Stimulated activated naive B cell treated with anti-CD40 and anti-IgM and Interleukin-4, amounts not matched to agents 10 μg/mL and 1 μg/mL and 100 μg/mL, for 72 hours (primary cell): ENCODE data around the gene NOLC1.
A peak's percentile ranks its signal among the peaks of the same experiment; 100 is the strongest.
"Not testable (repeated sequence)": the region's sequence is repeated elsewhere in the genome, so short reads cannot be mapped to it uniquely, and the experiment has no call there.

ENCODE experiments used
- ATAC-seq, 2 donors: fragments of 150-1000 bp; cut with Tn5 transposase; replicated peaks; 2 replicates each; pipeline ENCODE4 v1.10.0; 2021; ENCODE audit warnings: moderate library complexity in 1 of 2
- DNase-seq: peaks from one replicate; pipeline ENCODE4 v3.0.0; 2021
- H3K27ac Mint-ChIP-seq: one replicate; pipeline ENCODE4 v1.8.0; 2022; ENCODE audit warnings: mild to moderate bottlenecking, mixed read lengths
- H3K27me3 Mint-ChIP-seq, 2 donors: one replicate each; pipeline ENCODE4 v1.8.0; 2022; ENCODE audit warnings: mixed read lengths in 2 of 2
- H3K36me3 Mint-ChIP-seq, 2 donors: one replicate each; pipeline ENCODE4 v1.8.0; 2022; ENCODE audit warnings: mixed read lengths in 2 of 2, mild to moderate bottlenecking in 1 of 2
- H3K4me1 Mint-ChIP-seq, 2 donors: one replicate each; pipeline ENCODE4 v1.8.0; 2022; ENCODE audit warnings: mixed read lengths in 2 of 2, mild to moderate bottlenecking in 1 of 2
- H3K4me3 Mint-ChIP-seq, 2 donors: one replicate each; pipeline ENCODE4 v1.8.0; 2022; ENCODE audit warnings: mild to moderate bottlenecking in 2 of 2, mixed read lengths in 2 of 2, moderate library complexity in 1 of 2
- H3K9me3 Mint-ChIP-seq, 2 donors: one replicate each; pipeline ENCODE4 v1.8.0; 2022; ENCODE audit warnings: mixed read lengths in 2 of 2, mild to moderate bottlenecking in 1 of 2

The NOLC1 gene

DNA sequence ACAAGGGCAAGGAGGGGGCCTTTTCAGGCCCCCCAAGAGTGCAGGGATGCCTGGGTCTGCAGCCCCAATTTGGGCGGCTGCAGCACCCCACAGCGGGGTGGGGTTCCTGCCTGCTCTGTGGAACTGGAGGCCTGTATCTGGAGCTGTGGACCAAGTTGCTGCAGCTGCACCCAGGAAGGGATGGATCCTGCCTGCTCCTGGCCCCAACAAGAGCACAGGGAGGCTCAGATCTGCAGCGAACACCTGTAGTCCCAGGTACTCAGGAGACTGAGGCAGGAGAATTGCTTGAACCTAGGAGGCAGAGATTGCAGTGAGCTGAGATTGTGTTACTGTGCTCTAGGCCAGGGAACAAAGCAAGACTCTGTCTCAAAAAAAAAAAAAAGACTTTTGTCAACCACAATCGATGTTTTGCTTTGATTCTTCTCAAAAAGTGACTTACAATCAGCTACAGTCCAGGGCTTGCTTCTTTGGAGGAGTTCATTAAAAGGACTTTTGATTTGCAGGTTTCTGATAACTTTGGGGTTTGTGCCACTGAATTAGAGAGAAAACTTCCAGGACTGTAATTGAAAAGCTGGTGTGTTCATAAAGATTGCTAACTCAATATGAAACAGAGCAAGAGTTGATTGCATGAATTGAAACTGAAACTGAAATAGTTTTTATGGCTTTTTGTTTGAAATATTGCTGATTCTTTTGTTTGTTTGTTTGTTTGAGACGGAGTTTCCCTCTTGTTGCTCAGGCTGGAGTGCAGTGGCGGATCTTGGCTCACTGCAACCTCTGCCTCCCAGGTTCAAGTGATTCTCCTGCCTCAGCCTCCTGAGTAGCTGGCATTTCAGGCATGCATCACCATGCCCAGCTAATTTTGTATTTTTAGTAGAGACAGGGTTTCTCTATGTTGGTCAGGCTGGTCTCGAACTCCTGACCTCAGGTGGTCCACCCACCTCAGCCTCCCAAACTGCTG lies 37.0 kb downstream of the NOLC1 start:
- DNase-seq, H3K4me3 Mint-ChIP-seq, H3K36me3 Mint-ChIP-seq, H3K27me3 Mint-ChIP-seq, ATAC-seq, H3K27ac Mint-ChIP-seq: not testable (repeated sequence)
- Mint-ChIP-seq H3K4me1 (peaks cover 3 to 15% of the 10 kb centered on the region in 2 donors), H3K9me3 (peaks cover 4 to 12% of the 10 kb centered on the region in 2 donors)

DNA sequence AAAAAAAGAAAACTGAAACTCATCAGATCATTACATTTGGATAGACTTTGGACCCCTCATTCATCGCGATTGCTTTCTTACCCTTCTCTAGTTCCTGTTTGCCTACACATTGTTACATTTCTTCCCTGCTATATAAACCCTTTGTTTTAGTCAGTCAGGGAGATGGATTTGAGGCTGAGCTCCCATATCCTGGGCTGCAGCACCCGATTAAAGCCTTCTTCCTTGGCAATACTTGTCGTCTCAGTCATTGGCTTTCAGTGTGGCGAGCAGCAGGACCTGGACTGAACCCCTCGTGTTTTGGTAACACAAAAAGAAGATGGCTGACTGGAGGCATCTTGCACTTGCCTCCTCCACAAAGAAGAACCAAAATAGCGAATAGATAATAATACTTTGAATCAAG lies 39.8 kb downstream of the NOLC1 start:
- Mint-ChIP-seq H3K36me3 (peaks cover 0 to 3% of the 10 kb centered on the region in 2 donors), H3K4me3 (no peak overlapping the region), H3K4me1 (peaks cover 0 to 3% of the 10 kb centered on the region in 2 donors), H3K9me3 (peaks cover 0 to 5% of the 10 kb centered on the region in 2 donors), H3K27me3 (peaks cover 3 to 15% of the 10 kb centered on the region in 2 donors), H3K27ac (no peak overlapping the region)
- DNase-seq (no peak), ATAC-seq (no peak)

DNA sequence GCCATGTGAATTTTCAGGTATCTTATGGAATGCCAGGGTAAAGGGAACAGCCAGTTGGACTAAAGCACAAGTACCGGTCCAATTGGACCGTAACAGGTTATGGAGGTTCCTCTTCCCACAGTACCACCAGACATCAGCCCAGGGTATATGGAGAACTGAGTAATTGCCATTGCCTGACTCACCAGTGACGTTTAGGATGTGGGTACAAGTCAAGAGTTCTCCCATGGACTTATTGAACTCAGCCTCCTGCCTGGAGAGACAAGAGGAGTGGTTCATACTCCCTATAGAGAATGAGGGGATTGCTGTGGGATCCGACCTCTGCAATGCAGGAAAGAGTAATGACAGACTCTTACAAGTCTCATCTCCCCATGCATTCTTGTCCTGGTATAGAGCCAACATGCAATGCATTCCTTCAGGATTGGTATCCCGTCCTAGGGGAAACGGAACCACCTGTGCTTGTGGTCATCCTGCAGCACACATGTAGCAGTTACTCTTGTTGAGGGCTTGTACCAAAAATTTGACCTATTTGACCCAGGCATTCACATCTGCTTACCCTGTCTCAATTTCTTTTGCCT lies 43.2 kb downstream of the NOLC1 start:
- H3K4me1 Mint-ChIP-seq = peaks cover 0 to 4% of the 10 kb centered on the region in 2 donors
- H3K36me3 Mint-ChIP-seq = peaks cover 0 to 3% of the 10 kb centered on the region in 2 donors
- peaks cover 17 to 31% of the 10 kb centered on the region in 2 donors for H3K27me3 Mint-ChIP-seq
- H3K27ac Mint-ChIP-seq = no peak overlapping the region
- ATAC-seq = no peak
- H3K9me3 Mint-ChIP-seq = peaks cover 0 to 5% of the 10 kb centered on the region in 2 donors
- no peak overlapping the region for H3K4me3 Mint-ChIP-seq
- DNase-seq = no peak

DNA sequence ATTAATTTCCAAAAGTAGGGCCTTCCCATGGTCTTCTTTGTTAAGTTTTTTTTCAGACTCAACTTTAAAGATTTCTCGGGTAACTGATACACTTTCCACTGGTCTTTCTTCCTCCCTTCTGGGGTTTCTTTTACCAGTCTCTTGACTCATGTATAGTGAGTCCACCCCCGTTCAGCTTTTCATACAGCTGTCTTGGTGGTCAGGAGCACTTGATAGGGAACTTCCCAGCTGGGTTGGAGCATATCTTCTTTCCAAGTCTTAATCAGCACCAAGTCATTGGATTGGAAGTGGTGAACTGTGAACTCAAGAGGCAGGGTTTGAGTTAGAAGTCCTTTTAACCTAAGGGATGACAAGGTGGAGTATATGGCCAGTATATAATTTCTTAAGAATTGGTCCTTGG lies 44.7 kb downstream of the NOLC1 start:
- Mint-ChIP-seq H3K27me3 (peaks cover 17 to 31% of the 10 kb centered on the region in 2 donors), H3K4me1 (peaks cover 0 to 6% of the 10 kb centered on the region in 2 donors), H3K9me3 (peaks cover 0 to 3% of the 10 kb centered on the region in 2 donors), H3K27ac (peak overlapping the region; percentile 20), H3K36me3 (peaks cover 0 to 2% of the 10 kb centered on the region in 2 donors), H3K4me3 (no peak overlapping the region)
- DNase-seq (no peak), ATAC-seq (peak in 1 of 2 donors; percentile 77)

DNA sequence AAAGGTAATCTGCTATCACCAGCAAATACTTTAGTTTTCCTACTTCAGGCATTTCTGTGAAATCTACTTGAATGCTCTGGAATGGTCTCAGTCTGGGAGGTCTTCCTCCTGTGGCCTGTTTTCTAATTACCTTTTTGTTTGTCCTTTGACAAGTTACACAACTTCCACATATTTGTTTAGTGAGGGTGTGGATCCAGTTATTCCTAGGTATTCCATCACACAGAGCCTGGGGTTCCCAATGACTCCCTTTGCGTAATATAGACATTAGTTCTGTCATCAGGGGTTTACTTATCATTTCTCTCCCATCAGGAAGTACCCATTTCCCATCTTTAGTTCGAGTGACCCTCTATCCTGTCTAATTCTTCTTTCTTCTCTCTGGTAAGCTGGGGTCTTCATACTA lies 45.8 kb downstream of the NOLC1 start:
- ATAC-seq (no peak), DNase-seq (no peak)
- Mint-ChIP-seq H3K9me3 (no peaks in the 10 kb centered on the region), H3K4me3 (no peak overlapping the region), H3K36me3 (no peaks in the 10 kb centered on the region), H3K27ac (no peak overlapping the region), H3K4me1 (peaks cover 7 to 11% of the 10 kb centered on the region in 2 donors), H3K27me3 (peaks cover 23 to 31% of the 10 kb centered on the region in 2 donors)

DNA sequence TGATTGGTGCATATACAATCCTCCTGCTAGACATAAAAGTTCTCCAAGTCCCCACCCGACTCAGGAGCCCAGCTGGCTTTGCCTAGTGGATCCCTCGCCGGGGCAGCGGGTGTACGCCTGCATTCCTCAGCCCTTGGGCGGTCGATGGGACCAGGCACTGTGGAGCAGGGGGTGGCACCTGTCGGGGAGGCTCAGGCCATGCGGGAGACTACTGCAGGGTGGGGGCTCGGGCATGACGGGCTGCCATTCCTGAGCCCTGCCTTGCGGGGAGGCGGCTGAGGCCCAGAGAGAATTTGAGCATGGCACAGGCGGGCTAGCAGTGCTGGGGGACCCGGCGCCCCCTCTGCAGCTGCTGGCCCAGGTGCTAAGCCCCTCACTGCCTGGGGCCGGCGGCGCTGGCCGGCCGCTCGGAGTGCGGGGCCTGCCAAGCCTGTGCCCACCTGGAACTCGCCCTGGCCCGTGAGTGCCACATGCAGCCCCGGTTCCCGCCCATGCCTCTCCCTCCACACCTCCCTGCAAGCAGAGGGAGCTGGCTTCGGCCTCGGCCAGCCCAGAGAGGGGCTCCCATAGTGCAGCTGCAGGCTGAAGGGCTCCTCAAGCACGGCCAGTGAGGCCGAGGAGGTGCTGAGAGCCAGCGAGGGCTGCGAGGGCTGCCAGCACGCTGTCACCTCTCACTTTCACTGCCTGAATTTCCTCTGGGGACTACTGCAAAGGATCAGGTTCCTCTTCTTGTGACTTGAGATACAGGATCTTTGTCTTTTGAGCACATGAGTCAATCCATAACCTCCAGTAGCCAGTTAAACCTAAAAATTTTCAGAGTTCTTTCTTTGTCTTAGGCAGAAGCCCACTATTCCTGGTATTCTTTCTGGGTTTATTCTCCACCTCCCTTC lies 48.8 kb downstream of the NOLC1 start:
- ATAC-seq = peak; percentile 95

DNA sequence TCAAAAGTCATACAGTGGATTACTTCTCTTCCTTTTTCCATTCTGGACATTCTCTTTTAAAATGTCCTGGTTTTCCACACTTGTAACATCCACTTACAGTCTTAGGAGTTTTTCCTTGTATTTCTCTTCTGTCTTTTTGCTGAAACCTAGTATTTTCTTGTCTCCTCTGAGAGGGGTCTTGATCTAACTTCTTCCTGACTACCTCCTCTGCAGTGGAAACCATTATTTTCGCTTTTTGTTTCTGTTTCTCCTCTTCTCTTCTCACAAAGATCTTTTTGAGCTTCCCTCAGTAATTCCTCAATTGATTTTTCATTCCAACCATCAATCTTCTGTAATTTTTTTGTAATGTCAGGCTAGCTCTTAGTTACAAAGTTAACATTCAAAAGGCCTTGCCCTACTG lies 50.2 kb downstream of the NOLC1 start:
- Mint-ChIP-seq H3K36me3 (peaks cover 0 to 3% of the 10 kb centered on the region in 2 donors), H3K27me3 (peaks cover 16 to 17% of the 10 kb centered on the region in 2 donors), H3K4me1 (peaks cover 7 to 8% of the 10 kb centered on the region in 2 donors), H3K27ac (no peak overlapping the region), H3K9me3 (peaks cover 9 to 16% of the 10 kb centered on the region in 2 donors), H3K4me3 (no peak overlapping the region)
- ATAC-seq (no peak), DNase-seq (no peak)

More for the DNA sequence above, 48.8 kb downstream of the NOLC1 start:
- Mint-ChIP-seq H3K4me1 (peaks cover 7 to 11% of the 10 kb centered on the region in 2 donors), H3K36me3 (peaks cover 0 to 3% of the 10 kb centered on the region in 2 donors), H3K27ac (no peak overlapping the region), H3K27me3 (peaks cover 22 to 23% of the 10 kb centered on the region in 2 donors), H3K4me3 (no peak overlapping the region), H3K9me3 (peaks cover 9 to 16% of the 10 kb centered on the region in 2 donors)
- DNase-seq = peak; percentile 32

DNA sequence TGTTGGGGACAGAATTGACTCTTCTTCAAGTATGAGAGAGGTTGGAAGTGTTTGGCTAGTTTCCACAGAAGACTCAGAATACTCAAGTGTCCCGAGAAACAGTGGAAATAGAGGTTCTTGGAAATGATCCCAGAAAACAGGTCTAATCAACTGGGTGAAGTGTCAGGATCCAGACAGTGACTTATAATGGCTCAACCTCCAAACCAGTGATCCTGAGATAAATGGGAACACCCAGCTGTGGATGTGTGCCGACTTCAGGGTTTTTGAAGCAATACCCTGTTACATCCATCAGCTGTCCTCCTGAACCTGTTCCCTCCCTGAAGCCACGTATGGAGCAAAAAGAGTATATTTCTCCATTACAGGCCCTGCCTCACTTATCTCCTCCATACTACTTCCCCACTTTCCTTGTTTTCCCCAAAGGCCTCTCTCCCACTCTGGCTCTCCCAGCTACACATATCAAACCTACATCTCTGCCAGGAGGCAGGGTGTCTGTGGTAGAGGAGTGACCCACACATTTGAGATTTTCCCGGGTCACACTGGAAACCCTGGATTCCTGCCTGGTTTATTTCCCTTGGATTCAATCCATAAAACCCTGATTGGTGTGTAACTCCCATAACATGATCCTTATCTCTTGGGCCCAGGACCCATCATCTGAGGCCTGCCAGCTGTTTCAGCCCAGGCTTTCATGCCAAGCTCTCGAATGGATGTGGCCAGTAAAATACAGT lies 56.3 kb downstream of the NOLC1 start:
- no peak overlapping the region for H3K4me3 Mint-ChIP-seq
- peaks cover 0 to 2% of the 10 kb centered on the region in 2 donors for H3K4me1 Mint-ChIP-seq
- H3K36me3 Mint-ChIP-seq = peaks cover 0 to 3% of the 10 kb centered on the region in 2 donors
- H3K27me3 Mint-ChIP-seq = peaks cover 0 to 5% of the 10 kb centered on the region in 2 donors
- no peak for DNase-seq
- ATAC-seq = no peak
- peaks cover 7 to 14% of the 10 kb centered on the region in 2 donors for H3K9me3 Mint-ChIP-seq
- no peak overlapping the region for H3K27ac Mint-ChIP-seq

DNA sequence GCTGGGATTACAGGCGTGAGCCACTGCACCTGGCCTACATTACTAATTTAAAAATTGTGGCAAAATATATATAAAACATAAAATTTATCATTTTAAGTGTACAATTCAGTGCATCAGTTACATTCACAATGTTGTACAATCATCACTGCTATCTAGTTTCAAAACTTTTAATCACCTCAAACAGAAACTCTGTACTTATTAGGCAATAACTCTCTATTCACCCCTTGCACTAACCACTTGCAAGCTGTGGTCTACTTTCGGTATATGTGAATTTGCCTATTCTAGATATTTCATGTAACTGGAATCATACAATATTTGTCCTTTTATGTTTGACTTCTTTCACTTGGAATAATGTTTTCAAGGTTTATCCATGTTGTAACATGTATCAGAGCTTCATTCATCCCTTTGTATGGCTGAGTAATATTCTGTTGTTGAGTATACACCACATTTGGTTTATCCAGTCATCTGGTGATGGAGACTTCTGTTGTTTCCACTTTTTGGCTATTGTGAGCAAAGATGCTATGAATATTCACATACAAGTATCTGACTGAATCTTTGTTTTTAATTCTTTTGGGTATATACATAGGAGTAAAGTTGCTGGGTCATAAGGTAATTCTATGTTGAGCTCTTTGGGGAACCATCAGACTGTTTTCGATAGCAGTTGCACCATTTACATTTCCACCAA lies 59.6 kb downstream of the NOLC1 start:
- Mint-ChIP-seq H3K9me3 (peaks cover 4% of the 10 kb centered on the region in 2 donors), H3K4me1 (peaks cover 0 to 5% of the 10 kb centered on the region in 2 donors), H3K27ac (no peak overlapping the region), H3K36me3 (no peaks in the 10 kb centered on the region), H3K4me3 (no peak overlapping the region), H3K27me3 (peaks cover 0 to 5% of the 10 kb centered on the region in 2 donors)
- no peak for DNase-seq
- no peak for ATAC-seq
